ENCODE measurements around the gene CIAO3.
"Not testable (repeated sequence)": the region's sequence is repeated elsewhere in the genome, so short reads cannot be mapped to it uniquely, and the experiment has no call there.

The CIAO3 gene

GRCh38 chr16:721765-722540, 18.8 kb downstream of the CIAO3 start:
- DNase-seq, result no peak

GRCh38 chr16:720990-721764, 19.6 kb downstream of the CIAO3 start, which contains the start of gene ANTKMT:
TSS of gene ANTKMT (plus strand) at chr16:721146. CDS start at chr16:721275, 129 bp downstream.
- peak; percentile 50 for DNase-seq

GRCh38 chr16:720447-720989, 20.3 kb downstream of the CIAO3 start:
- DNase-seq, result no peak

- no peak for DNase-seq
Observed at GRCh38 chr16:719815-720446, 20.9 kb downstream of the CIAO3 start.

GRCh38 chr16:718922-719321, 21.9 kb downstream of the CIAO3 start:
- DNase-seq, result no peak

GRCh38 chr16:718389-718788, 22.4 kb downstream of the CIAO3 start:
- DNase-seq, result no peak

GRCh38 chr16:717450-718245, 23.1 kb downstream of the CIAO3 start:
- DNase-seq, result no peak

GRCh38 chr16:716768-717325, 23.9 kb downstream of the CIAO3 start:
- no peak for DNase-seq

- no peak for DNase-seq
Observed at GRCh38 chr16:716200-716568, 24.6 kb downstream of the CIAO3 start.

- no peak for DNase-seq
Observed at GRCh38 chr16:715477-716199, 25.2 kb downstream of the CIAO3 start.

- DNase-seq, result peak; percentile 79
Observed at GRCh38 chr16:714558-715476, 26.0 kb downstream of the CIAO3 start, which contains the start of gene METRN. TSS of gene METRN (plus strand) at chr16:715118. CDS start at chr16:715290, 172 bp downstream.

- no peak for DNase-seq
Observed at GRCh38 chr16:714079-714478, 26.7 kb downstream of the CIAO3 start.

GRCh38 chr16:712740-713250, 28.0 kb downstream of the CIAO3 start:
- DNase-seq, result not testable (repeated sequence)

- peak; percentile 69 for DNase-seq
Observed at GRCh38 chr16:711548-712320, 29.1 kb downstream of the CIAO3 start.

- DNase-seq, result no peak
Observed at GRCh38 chr16:711084-711483, 29.7 kb downstream of the CIAO3 start.

- no peak for DNase-seq
Observed at GRCh38 chr16:710500-711075, 30.2 kb downstream of the CIAO3 start.

GRCh38 chr16:709566-710499, 31.0 kb downstream of the CIAO3 start:
- DNase-seq, result no peak

- DNase-seq, result no peak
Observed at GRCh38 chr16:708959-709358, 31.8 kb downstream of the CIAO3 start.

Data from activated CD4-positive, alpha-beta T cell treated with anti-CD3 and anti-CD28 coated beads for 1 hour (primary cell).